MM.1S (cell line): Measurements from ENCODE around the gene TSGA10IP.

Experiments used
- EZH2 ChIP-seq: fragments of 300-600 bp; sonication (generic); optimal IDR thresholded peaks from 2 replicates; pipeline ENCODE3; 2017; ENCODE audit warnings: low read depth, mild to moderate bottlenecking, antibody characterized with exemption, low read length, mixed read lengths
- EZH2phosphoT487 ChIP-seq: fragments of 300-600 bp; sonication (generic); IDR thresholded peaks from 2 replicates; pipeline ENCODE4 v1.6.1; 2018; ENCODE audit warnings: antibody characterized with exemption, low read length
- TF ChIP-seq, protein P1 (sequence below): fragments of 300-600 bp; sonication (generic); IDR thresholded peaks from 2 replicates; pipeline ENCODE4 v1.5.1; 2016; ENCODE audit warnings: antibody characterized with exemption, low read length, mixed read lengths

- TF ChIP-seq, protein P1, sequence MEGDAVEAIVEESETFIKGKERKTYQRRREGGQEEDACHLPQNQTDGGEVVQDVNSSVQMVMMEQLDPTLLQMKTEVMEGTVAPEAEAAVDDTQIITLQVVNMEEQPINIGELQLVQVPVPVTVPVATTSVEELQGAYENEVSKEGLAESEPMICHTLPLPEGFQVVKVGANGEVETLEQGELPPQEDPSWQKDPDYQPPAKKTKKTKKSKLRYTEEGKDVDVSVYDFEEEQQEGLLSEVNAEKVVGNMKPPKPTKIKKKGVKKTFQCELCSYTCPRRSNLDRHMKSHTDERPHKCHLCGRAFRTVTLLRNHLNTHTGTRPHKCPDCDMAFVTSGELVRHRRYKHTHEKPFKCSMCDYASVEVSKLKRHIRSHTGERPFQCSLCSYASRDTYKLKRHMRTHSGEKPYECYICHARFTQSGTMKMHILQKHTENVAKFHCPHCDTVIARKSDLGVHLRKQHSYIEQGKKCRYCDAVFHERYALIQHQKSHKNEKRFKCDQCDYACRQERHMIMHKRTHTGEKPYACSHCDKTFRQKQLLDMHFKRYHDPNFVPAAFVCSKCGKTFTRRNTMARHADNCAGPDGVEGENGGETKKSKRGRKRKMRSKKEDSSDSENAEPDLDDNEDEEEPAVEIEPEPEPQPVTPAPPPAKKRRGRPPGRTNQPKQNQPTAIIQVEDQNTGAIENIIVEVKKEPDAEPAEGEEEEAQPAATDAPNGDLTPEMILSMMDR: no peak
- TF ChIP-seq EZH2 (no peak), EZH2phosphoT487 (no peak)
These were observed 29.4 kb upstream of the TSGA10IP start for GRCh38 chr11:65915821-65916251.
